ENCODE measurements around the gene HOXA6. TPM values are rescaled to one million over a fixed set of nuclear protein-coding genes. Genes with fewer than 3 reads are reported as not detected.
A peak's percentile ranks its signal among the peaks of the same experiment; 100 is the strongest.

HOXA6 gene
- total RNA-seq, 1 donor: 7.6 TPM

DNA sequence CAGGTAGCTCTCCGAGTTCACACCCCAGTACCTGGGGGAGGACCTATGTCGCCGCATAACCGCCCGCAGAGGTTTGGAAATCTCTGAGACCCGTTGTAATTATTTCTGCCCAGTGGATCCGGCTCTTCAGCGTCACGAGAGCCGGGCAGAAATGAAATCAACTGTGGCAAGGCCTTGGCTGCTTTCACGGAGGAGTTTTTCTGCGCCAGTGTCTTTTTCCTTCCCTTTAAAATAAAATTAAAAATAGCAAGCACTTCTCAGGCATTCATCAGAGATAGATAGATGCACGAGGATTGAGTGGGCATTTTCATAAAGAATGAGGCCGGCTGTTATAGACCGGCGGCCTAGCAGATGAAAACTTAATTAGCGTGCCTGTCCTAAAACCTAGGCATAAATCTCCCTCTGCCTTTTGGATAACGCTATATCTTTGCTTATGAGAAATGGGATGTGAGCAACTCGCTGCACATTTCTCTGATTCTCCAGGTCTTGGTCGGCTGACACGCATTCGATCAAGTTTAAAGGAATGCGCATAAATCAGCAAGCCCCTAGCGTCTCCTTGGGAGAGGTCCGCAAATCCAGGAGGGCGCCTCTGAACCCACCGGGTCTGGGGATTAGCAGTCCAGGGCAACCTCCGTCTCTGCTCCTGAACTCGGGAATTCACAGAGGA is 45.9 kb upstream of the HOXA6 start:
- Histone ChIP-seq H3K9me3 (ENCODE audit: low read depth, low read length) (no peaks in the 10 kb centered on the region), H3K79me2 (ENCODE audit: insufficient read depth, low read length) (peaks cover 97% of the 10 kb centered on the region), H3K36me3 (ENCODE audit: insufficient read depth, low read length) (no peaks in the 10 kb centered on the region), H3K4me2 (ENCODE audit: insufficient read depth, low read length) (peak overlapping the region; percentile 96), H4K20me1 (ENCODE audit: insufficient read depth, low read length) (peaks cover 13% of the 10 kb centered on the region), H3K4me3 (ENCODE audit: insufficient read depth, low read length) (peak overlapping the region; percentile 72), H3K27ac (ENCODE audit: low read depth, low read length) (peak overlapping the region; percentile 85), H3K4me1 (ENCODE audit: insufficient read depth, low read length) (peaks cover 60% of the 10 kb centered on the region), H2AFZ (ENCODE audit: low read length) (peak overlapping the region; percentile 71), H3K27me3 (ENCODE audit: insufficient read depth, low read length) (peaks cover 8% of the 10 kb centered on the region)
- TF ChIP-seq CTCF (IDR thresholded peaks at IDR 0.05; ENCODE audit: extremely low read depth, low read depth, low read length): no peak
- no peak for DNase-seq (ENCODE audit: insufficient read length, low spot score, missing footprints)

DNA sequence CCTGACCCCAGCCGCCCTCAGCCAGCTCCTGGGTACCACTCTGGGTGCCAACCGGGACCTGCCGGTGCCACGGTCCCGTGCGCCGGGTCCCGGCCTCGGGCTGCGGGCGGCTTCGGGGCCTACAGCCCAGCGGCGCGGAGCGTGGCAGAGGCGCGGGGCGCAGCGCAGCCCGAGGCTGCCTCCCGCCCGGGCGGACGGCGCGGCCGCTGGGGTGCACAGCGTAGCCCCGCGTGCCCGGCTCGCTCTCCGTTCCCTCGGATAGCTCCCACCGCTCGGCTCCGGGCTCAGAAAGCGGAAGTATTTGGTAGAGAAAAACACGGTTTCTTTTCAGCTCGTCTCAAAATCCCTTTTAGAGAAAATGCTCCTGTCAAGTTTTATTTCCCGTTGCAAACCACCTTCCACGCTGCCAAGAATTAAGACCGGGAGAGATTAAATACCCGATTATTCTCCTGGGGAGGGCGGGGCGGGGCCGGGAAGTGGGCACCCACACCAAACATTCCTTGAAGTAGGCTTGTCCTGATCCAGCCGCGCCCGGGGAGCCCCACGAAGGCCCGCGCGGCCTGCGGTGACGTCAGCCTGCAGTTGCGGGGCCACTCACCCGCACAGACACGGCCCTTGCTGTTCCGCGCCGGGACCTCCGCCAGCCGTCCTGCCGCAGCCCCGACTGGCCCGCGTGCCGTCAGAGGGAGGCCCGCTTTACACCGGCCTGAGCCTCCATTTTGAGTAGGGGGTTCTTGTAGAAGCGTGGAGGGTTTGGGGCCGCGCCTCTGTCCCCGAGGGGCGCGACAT is 45.2 kb upstream of the HOXA6 start:
- Histone ChIP-seq H3K4me3 (ENCODE audit: insufficient read depth, low read length) (peak overlapping the region; percentile 72), H3K27ac (ENCODE audit: low read depth, low read length) (peak overlapping the region; percentile 85)
- no peak for TF ChIP-seq CTCF (IDR thresholded peaks at IDR 0.05; ENCODE audit: extremely low read depth, low read depth, low read length)

DNA sequence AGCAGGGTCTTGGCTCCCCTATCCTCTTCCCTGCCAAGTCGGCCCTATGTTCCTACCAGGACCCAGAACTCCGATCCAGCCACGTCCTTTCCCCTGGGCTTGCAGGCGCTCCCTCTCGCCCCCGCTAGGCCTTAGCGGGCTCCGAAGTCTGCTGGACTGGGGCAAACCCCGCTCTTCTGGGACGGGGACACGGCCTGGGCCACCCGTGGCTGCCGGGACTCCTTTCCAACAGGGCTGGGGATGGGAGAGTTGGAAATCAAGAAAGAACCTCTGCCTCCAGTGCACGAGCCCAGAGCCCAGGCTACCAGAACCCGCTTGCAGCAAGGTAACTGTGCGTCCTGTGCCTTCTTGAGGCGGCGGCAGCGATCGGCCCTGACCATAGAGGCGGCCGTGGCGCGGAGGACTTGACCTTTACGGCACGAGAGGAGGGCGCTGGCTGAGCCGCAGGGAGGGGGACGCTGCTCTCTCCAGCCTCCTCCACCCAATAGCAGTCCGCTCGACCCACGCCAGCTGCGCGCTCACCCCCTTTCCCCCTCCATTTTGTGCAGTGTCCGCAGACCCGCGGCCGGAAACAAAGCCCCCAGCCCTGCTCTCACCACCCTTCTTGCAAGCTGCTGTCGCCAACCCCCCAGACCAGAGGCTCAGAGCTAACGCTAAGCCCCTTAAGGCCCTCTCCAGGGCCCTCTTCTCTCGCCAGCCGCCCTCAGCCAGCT is 44.4 kb upstream of the HOXA6 start:
- peaks cover 97% of the 10 kb centered on the region for H3K79me2 ChIP-seq (ENCODE audit: insufficient read depth, low read length)
- no peak for DNase-seq (ENCODE audit: insufficient read length, low spot score, missing footprints)
- no peak for TF ChIP-seq CTCF (IDR thresholded peaks at IDR 0.05; ENCODE audit: extremely low read depth, low read depth, low read length)
- H3K9me3 ChIP-seq (ENCODE audit: low read depth, low read length): no peaks in the 10 kb centered on the region
- peaks cover 3% of the 10 kb centered on the region for H4K20me1 ChIP-seq (ENCODE audit: insufficient read depth, low read length)
- peaks cover 74% of the 10 kb centered on the region for H3K4me1 ChIP-seq (ENCODE audit: insufficient read depth, low read length)
- H3K4me3 ChIP-seq (ENCODE audit: insufficient read depth, low read length): peak overlapping the region; percentile 72
- H3K4me2 ChIP-seq (ENCODE audit: insufficient read depth, low read length): peak overlapping the region; percentile 96
- H3K27ac ChIP-seq (ENCODE audit: low read depth, low read length): peak overlapping the region; percentile 85
- H3K36me3 ChIP-seq (ENCODE audit: insufficient read depth, low read length): no peaks in the 10 kb centered on the region
- H3K27me3 ChIP-seq (ENCODE audit: insufficient read depth, low read length): no peaks in the 10 kb centered on the region
- H2AFZ ChIP-seq (ENCODE audit: low read length): peak overlapping the region; percentile 31

More for the DNA sequence above, 45.2 kb upstream of the HOXA6 start:
- H3K9me3 ChIP-seq (ENCODE audit: low read depth, low read length): no peaks in the 10 kb centered on the region
- H3K79me2 ChIP-seq (ENCODE audit: insufficient read depth, low read length): peaks cover 97% of the 10 kb centered on the region
- peak overlapping the region; percentile 96 for H3K4me2 ChIP-seq (ENCODE audit: insufficient read depth, low read length)
- peak; percentile 96 for DNase-seq (ENCODE audit: insufficient read length, low spot score, missing footprints)
- no peaks in the 10 kb centered on the region for H3K36me3 ChIP-seq (ENCODE audit: insufficient read depth, low read length)
- peaks cover 7% of the 10 kb centered on the region for H4K20me1 ChIP-seq (ENCODE audit: insufficient read depth, low read length)
- H2AFZ ChIP-seq (ENCODE audit: low read length): peak overlapping the region; percentile 71
- H3K27me3 ChIP-seq (ENCODE audit: insufficient read depth, low read length): peaks cover under 1% of the 10 kb centered on the region
- H3K4me1 ChIP-seq (ENCODE audit: insufficient read depth, low read length): peaks cover 67% of the 10 kb centered on the region
